WTC11 (cell line): ENCODE data around the gene CLPX. TPM values are rescaled to one million over a fixed set of nuclear protein-coding genes. Genes with fewer than 3 reads are reported as not detected.
A peak's percentile ranks its signal among the peaks of the same experiment; 100 is the strongest.
"Not testable (repeated sequence)": the region's sequence is repeated elsewhere in the genome, so short reads cannot be mapped to it uniquely, and the experiment has no call there.

Experiments
- ATAC-seq: fragments of 200-7000 bp; cut with Tn5 transposase; 2 replicates; pipeline ENCODE4 v1.10.0; 2021; ENCODE audit warnings: mild to moderate bottlenecking, moderate library complexity
- CTCF ChIA-PET: fragments of 300-600 bp; sonication (Branson Sonifier 250); formaldehyde crosslinking; loops from one replicate; lab custom pipeline; 2021; ENCODE audit warnings: antibody characterized with exemption; lab: Charles Lee
- POLR2A ChIA-PET: fragments of 350-600 bp; sonication (Branson Sonifier 250); formaldehyde crosslinking; loops from one replicate; lab custom pipeline; 2021; ENCODE audit warnings: antibody characterized with exemption; lab: Charles Lee
- DNase-seq: peaks from one replicate; pipeline ENCODE4 v3.0.0; 2021; ENCODE audit warnings: low spot score
- H3K27ac Mint-ChIP-seq: 2 replicates; pipeline ENCODE4 v1.8.0; 2021; ENCODE audit warnings: mixed read lengths
- H3K27me3 Mint-ChIP-seq: 2 replicates; pipeline ENCODE4 v1.8.0; 2021; ENCODE audit warnings: low read depth, mild to moderate bottlenecking, moderate library complexity, mixed read lengths
- H3K36me3 Mint-ChIP-seq: 2 replicates; pipeline ENCODE4 v1.8.0; 2021; ENCODE audit warnings: mixed read lengths
- H3K4me1 Mint-ChIP-seq: 2 replicates; pipeline ENCODE4 v1.8.0; 2022; ENCODE audit warnings: mixed read lengths
- H3K4me3 Mint-ChIP-seq: 2 replicates; pipeline ENCODE4 v1.8.0; 2021; ENCODE audit warnings: mild to moderate bottlenecking, moderate library complexity, mixed read lengths
- H3K9me3 Mint-ChIP-seq: 2 replicates; pipeline ENCODE4 v1.8.0; 2021; ENCODE audit warnings: mixed read lengths
- ATF6 ChIP-seq: sonication (generic); formaldehyde crosslinking; IDR thresholded peaks from 2 replicates; pipeline ENCODE4 v1.8.1; 2023; ENCODE audit warnings: mild to moderate bottlenecking, missing genetic modification reagents
- EMX1 ChIP-seq: fragments of 250-450 bp; sonication (Bioruptor Pico); IDR thresholded peaks from 2 replicates; pipeline ENCODE4 v1.8.0; 2021; ENCODE audit warnings: mild to moderate bottlenecking
- FOXP1 ChIP-seq: sonication (generic); formaldehyde crosslinking; IDR thresholded peaks from 2 replicates; pipeline ENCODE4 v1.8.0; 2022; ENCODE audit warnings: missing genetic modification reagents, mild to moderate bottlenecking, moderate library complexity, borderline replicate concordance
- GABPB1 ChIP-seq: sonication (generic); formaldehyde crosslinking; IDR thresholded peaks from 2 replicates; pipeline ENCODE4 v1.8.1; 2023; ENCODE audit warnings: mild to moderate bottlenecking, missing genetic modification reagents
- JAZF1 ChIP-seq: fragments of 250-450 bp; sonication (Bioruptor Pico); IDR thresholded peaks from 2 replicates; pipeline ENCODE4 v1.9.0; 2021; ENCODE audit warnings: moderate library complexity, mild to moderate bottlenecking, inconsistent platforms
- KAT7 ChIP-seq: sonication (generic); formaldehyde crosslinking; IDR thresholded peaks from 2 replicates; pipeline ENCODE4 v1.8.1; 2023; ENCODE audit warnings: missing genetic modification reagents, mild to moderate bottlenecking, borderline replicate concordance
- NFYB ChIP-seq: sonication (generic); formaldehyde crosslinking; conservative IDR thresholded peaks from 2 replicates; pipeline ENCODE4 v1.8.0; 2022; ENCODE audit warnings: low read depth, missing genetic modification reagents
- OVOL2 ChIP-seq: fragments of 250-450 bp; sonication (Bioruptor Pico); IDR thresholded peaks from 2 replicates; pipeline ENCODE4 v1.9.0; 2021; ENCODE audit warnings: mild to moderate bottlenecking, borderline replicate concordance
- PRDM15 ChIP-seq: sonication (generic); formaldehyde crosslinking; IDR thresholded peaks from 2 replicates; pipeline ENCODE4 v1.8.0; 2022; ENCODE audit warnings: missing genetic modification reagents
- ZMAT4 ChIP-seq: fragments of 250-450 bp; sonication (Bioruptor Pico); IDR thresholded peaks from 2 replicates; pipeline ENCODE4 v1.9.0; 2021; ENCODE audit warnings: mild to moderate bottlenecking
- ZNF423 ChIP-seq: fragments of 250-450 bp; sonication (Bioruptor Pico); IDR thresholded peaks from 2 replicates; pipeline ENCODE4 v2.1.2; 2022; ENCODE audit warnings: mild to moderate bottlenecking, moderate library complexity
- ZNF512 ChIP-seq: sonication (generic); formaldehyde crosslinking; IDR thresholded peaks from 2 replicates; pipeline ENCODE4 v1.8.1; 2022; ENCODE audit warnings: missing genetic modification reagents, borderline replicate concordance
- ZNF532 ChIP-seq: fragments of 250-450 bp; sonication (Bioruptor Pico); IDR thresholded peaks from 2 replicates; pipeline ENCODE4 v1.9.0; 2021; ENCODE audit warnings: mild to moderate bottlenecking, borderline replicate concordance
- ZNF671 ChIP-seq: fragments of 250-450 bp; sonication (Bioruptor Pico); IDR thresholded peaks from 2 replicates; pipeline ENCODE4 v1.8.0; 2021; ENCODE audit warnings: mild to moderate bottlenecking
- total RNA-seq: library from RNA; stranded (reverse); gene quantifications from 3 replicates; pipeline ENCODE4 v1.2.3, GENCODE V29; 2021

The CLPX gene
- total RNA-seq, 1 experiment from 2014 or later: 68.7 TPM

GRCh38 chr15:65181582-65182353, 3.4 kb downstream of the CLPX start:
- H3K36me3 Mint-ChIP-seq: peaks cover 25% of the 10 kb centered on the region
- POLR2A ChIA-PET, H3K27ac Mint-ChIP-seq, ATAC-seq, H3K9me3 Mint-ChIP-seq, H3K27me3 Mint-ChIP-seq, DNase-seq: not testable (repeated sequence)
- CTCF ChIA-PET: interaction anchor here (0.6 to 1.3 kb wide), 2 partner anchors 105 to 239 kb away, joined by 3 to 4 read pairs; partner anchors contain the start of gene PARP16
- peaks cover 15% of the 10 kb centered on the region for H3K4me1 Mint-ChIP-seq
- 0 out of 2 replicates have a peak overlapping the region, but pooled peaks have one; percentile 29 for H3K4me3 Mint-ChIP-seq

- Mint-ChIP-seq H3K27me3 (no peaks in the 10 kb centered on the region), H3K4me1 (peaks cover 11% of the 10 kb centered on the region), H3K4me3 (no peak overlapping the region), H3K9me3 (no peaks in the 10 kb centered on the region), H3K27ac (no peak overlapping the region), H3K36me3 (peaks cover 35% of the 10 kb centered on the region)
- POLR2A ChIA-PET: no interaction called here
- CTCF ChIA-PET: no interaction called here
- DNase-seq (no peak), ATAC-seq (no peak)
- TF ChIP-seq EMX1 (no peak), ZNF671 (CRISPR knock-in tag) (no peak), ZNF423 (no peak), GABPB1 (CRISPR knock-in tag) (no peak), FOXP1 (no peak), ZNF512 (CRISPR knock-in tag) (no peak), NFYB (CRISPR knock-in tag) (no peak), ZNF532 (CRISPR knock-in tag) (no peak), KAT7 (no peak), OVOL2 (CRISPR knock-in tag) (no peak)
Measured at GRCh38 chr15:65180167-65180566, 5.0 kb downstream of the CLPX start.

- TF ChIP-seq JAZF1 (CRISPR knock-in tag) (no peak), ATF6 (CRISPR knock-in tag) (no peak), ZMAT4 (CRISPR knock-in tag) (no peak), PRDM15 (CRISPR knock-in tag) (no peak), ZNF532 (CRISPR knock-in tag) (no peak)
- TF ChIP-seq, all 79 proteins: peak for 0
- ChIA-PET POLR2A (no interaction called here), CTCF (interaction anchor here (1.2 kb wide), 1 partner anchor 93 kb away, joined by 3 read pairs; no protein-coding TSS in a partner anchor)
- peaks cover 42% of the 10 kb centered on the region for H3K36me3 Mint-ChIP-seq
- H3K27me3 Mint-ChIP-seq: no peaks in the 10 kb centered on the region
- ATAC-seq (no peak), DNase-seq (no peak)
- no peaks in the 10 kb centered on the region for H3K4me1 Mint-ChIP-seq
- no peak overlapping the region for H3K4me3 Mint-ChIP-seq
- no peak overlapping the region for H3K27ac Mint-ChIP-seq
- H3K9me3 Mint-ChIP-seq: no peaks in the 10 kb centered on the region
Measured at GRCh38 chr15:65177901-65178300, 7.2 kb downstream of the CLPX start.
